Measurements from ENCODE around the gene MPPED2. TPM values are rescaled to one million over a fixed set of nuclear protein-coding genes. Genes with fewer than 3 reads are reported as not detected.

MPPED2 gene
- total RNA-seq, 4 donors from 2014 or later: 0.37 to 1.8 (median 1.3) TPM

DNA sequence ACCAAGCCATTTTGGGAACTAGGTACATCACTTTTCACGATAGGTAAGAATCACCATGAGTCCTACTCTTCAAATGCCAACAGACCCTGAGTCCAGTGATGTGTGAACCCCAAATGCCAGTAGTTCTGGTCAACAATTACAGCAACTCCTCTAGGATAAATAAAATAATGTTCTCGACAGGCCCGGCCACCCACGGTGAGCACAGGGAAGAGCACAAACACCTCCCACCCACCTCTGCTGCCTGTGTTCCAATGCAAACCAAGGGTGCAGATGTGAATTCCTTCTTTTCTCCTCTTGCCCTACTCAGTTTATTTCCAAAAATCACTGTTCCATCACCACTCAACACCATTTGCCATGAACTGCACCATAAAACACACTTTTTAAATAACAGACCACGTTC lies 33.3 kb downstream of the MPPED2 start:
- H3K4me3 ChIP-seq (ENCODE audit: low read depth, poor library complexity, severe bottlenecking): no peak overlapping the region
- intact Hi-C loops (cut with DNase I; ENCODE audit: low total_unique reads): no loop called here
- no peak for DNase-seq (ENCODE audit: low spot score in 2 of 2)
- TF ChIP-seq POLR2A (IDR thresholded peaks at IDR 0.05): no peak
- TF ChIP-seq, protein P1, sequence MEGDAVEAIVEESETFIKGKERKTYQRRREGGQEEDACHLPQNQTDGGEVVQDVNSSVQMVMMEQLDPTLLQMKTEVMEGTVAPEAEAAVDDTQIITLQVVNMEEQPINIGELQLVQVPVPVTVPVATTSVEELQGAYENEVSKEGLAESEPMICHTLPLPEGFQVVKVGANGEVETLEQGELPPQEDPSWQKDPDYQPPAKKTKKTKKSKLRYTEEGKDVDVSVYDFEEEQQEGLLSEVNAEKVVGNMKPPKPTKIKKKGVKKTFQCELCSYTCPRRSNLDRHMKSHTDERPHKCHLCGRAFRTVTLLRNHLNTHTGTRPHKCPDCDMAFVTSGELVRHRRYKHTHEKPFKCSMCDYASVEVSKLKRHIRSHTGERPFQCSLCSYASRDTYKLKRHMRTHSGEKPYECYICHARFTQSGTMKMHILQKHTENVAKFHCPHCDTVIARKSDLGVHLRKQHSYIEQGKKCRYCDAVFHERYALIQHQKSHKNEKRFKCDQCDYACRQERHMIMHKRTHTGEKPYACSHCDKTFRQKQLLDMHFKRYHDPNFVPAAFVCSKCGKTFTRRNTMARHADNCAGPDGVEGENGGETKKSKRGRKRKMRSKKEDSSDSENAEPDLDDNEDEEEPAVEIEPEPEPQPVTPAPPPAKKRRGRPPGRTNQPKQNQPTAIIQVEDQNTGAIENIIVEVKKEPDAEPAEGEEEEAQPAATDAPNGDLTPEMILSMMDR (IDR thresholded peaks at IDR 0.05): no peak
- 94 to 95% methylated on average over 5 of the region's 5 CpGs for WGBS, 2 donors

DNA sequence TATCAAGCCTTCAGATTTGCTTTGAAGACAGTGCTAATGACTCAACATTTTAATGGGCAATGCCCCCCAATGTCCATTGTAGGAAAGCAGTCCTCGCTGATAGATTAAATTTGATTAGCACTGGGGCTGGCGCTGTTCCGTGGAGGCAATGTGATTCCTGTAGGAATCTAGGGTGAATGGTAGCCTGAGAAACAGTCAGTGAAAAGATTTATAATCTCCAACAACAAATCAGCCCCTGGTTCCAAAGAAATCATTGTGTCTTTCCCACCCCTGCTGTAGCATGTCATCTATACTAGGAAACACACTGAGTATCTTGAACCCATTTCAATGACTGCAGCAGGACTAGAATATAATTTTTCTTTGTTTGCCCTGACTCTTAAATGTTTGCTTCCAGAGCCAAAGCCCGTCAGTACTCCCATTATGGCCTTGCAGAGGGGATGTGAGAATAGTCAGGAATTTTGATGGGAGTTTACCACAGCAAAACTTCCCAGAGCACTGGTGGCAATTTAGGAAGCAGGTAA lies 36.1 kb downstream of the MPPED2 start:
- TF ChIP-seq POLR2A (IDR thresholded peaks at IDR 0.05): no peak
- TF ChIP-seq, protein P1 (IDR thresholded peaks at IDR 0.05): no peak
- 92 to 96% methylated on average over 4 of the region's 4 CpGs for WGBS, 2 donors
- intact Hi-C loops (cut with DNase I; ENCODE audit: low total_unique reads): no loop called here
- H3K4me3 ChIP-seq (ENCODE audit: low read depth, poor library complexity, severe bottlenecking): no peak overlapping the region
- no peak for DNase-seq (ENCODE audit: low spot score in 2 of 2)

DNA sequence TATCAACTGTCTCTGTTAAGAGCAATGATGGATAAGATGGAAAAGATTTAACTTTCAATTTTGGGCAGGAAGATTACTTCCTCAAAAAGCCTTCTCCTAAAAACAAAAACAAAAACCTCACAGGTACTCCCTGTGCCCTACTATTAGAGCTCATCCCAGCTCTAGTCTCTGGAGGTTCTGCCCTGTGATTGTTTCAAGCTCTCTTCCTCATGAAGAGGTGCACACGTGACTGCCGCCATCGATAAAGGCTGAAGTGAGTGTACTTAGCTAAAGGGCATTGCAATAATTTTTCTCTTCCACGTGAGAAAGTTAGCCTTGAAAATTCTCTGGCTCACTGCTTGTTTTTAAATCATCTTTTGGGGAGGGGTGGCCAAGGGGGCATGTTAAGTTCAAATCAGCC lies 36.6 kb downstream of the MPPED2 start:
- no peak for DNase-seq (ENCODE audit: low spot score in 2 of 2)
- intact Hi-C loops (cut with DNase I; ENCODE audit: low total_unique reads): no loop called here
- WGBS, 2 donors: 56 to 58% methylated on average over 4 of the region's 4 CpGs
- no peak overlapping the region for H3K4me3 ChIP-seq (ENCODE audit: low read depth, poor library complexity, severe bottlenecking)
- TF ChIP-seq, protein P1 (IDR thresholded peaks at IDR 0.05): no peak
- TF ChIP-seq POLR2A (IDR thresholded peaks at IDR 0.05): no peak

DNA sequence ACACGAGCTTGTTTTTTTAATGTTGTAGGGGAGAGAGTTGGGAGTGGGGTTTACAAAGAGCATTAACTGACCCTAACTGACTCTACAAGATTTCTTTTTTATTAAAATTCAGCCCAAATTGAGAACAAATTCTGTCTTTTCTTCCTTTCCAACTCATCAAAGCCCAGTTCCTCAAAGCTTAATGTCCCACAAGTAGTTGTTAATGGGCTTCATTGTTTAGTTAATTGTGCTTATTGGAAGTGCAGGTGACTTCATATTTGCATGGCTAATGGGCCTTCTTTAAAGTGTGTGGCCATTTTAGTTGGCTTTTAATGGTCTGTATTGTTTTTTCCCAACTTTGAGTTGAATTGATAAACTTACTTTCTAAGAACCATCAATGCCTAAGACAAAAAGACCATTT lies 39.8 kb downstream of the MPPED2 start:
- no peak for DNase-seq (ENCODE audit: low spot score in 2 of 2)
- H3K4me3 ChIP-seq (ENCODE audit: low read depth, poor library complexity, severe bottlenecking): no peak overlapping the region
- TF ChIP-seq, protein P1 (IDR thresholded peaks at IDR 0.05): no peak
- no peak for TF ChIP-seq POLR2A (IDR thresholded peaks at IDR 0.05)
- WGBS, 2 donors: 47 to 71% methylated on average over 1 of the region's 1 CpG
- intact Hi-C loops (cut with DNase I; ENCODE audit: low total_unique reads): no loop called here

DNA sequence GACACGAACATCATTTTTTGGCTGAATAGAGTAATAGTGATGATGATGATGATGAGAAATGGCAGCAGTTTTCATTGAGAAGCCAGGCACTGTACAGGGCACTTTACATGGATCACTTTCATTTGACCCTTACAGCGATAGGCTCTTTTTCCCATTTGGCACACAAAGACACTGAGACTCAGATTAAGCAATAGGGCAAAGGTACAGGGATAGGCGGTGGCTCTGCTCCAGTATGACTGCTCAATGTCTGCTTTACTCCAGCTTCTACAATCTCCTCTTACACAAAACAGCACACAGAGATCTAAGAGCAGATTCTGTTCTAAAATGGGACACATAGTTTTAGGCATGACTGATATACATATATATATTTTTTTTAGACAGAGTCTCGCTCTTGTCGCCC lies 40.6 kb downstream of the MPPED2 start:
- DNase-seq (ENCODE audit: low spot score in 2 of 2): no peak
- 95% methylated on average over 5 of the region's 5 CpGs for WGBS, 2 donors
- no peak overlapping the region for H3K4me3 ChIP-seq (ENCODE audit: low read depth, poor library complexity, severe bottlenecking)
- intact Hi-C loops (cut with DNase I; ENCODE audit: low total_unique reads): no loop called here
- TF ChIP-seq, protein P1 (IDR thresholded peaks at IDR 0.05): no peak
- no peak for TF ChIP-seq POLR2A (IDR thresholded peaks at IDR 0.05)

DNA sequence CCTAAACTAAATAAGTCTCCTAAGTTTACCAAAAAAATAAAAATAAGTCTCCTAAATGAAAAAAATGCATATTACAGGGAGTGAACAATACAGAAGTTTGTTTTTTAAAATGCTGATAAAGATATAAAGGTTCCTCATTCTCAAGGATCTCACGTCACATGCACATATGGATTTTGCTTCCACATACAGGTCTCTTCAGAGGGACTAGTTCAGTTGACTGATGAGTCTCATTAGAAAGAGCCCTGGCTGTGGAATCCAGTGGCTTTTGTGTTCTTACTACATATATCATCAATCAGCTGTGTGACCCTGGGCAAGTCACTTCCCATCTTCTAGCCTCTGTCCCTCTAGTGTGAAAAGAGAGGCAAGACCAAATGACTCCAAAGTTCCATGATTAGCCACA lies 43.1 kb downstream of the MPPED2 start:
- WGBS, 2 donors: 80 to 86% methylated on average over 1 of the region's 1 CpG
- TF ChIP-seq, protein P1 (IDR thresholded peaks at IDR 0.05): no peak
- no peak for TF ChIP-seq POLR2A (IDR thresholded peaks at IDR 0.05)
- DNase-seq (ENCODE audit: low spot score in 2 of 2): no peak
- intact Hi-C loops (cut with DNase I; ENCODE audit: low total_unique reads): no loop called here
- no peak overlapping the region for H3K4me3 ChIP-seq (ENCODE audit: low read depth, poor library complexity, severe bottlenecking)

Measured in lower leg skin (tissue), 4 donors.